Stimulated activated CD4-positive, alpha-beta T cell treated with anti-CD3 and anti-CD28 coated beads, Interleukin-1b, Interleukin-23, amount 100 ng/mL, for 24 hours (primary cell): ENCODE data around the gene IFNA7.
A peak's percentile ranks its signal among the peaks of the same experiment; 100 is the strongest.
"Not testable (repeated sequence)": the region's sequence is repeated elsewhere in the genome, so short reads cannot be mapped to it uniquely, and the experiment has no call there.

Experiments used
- DNase-seq, 4 experiments: peaks; one replicate each; pipeline ENCODE4 v3.0.0-alpha.2; 2020; ENCODE audit warnings: low read depth in 4 of 4, low spot score in 1 of 4

IFNA7 gene

GRCh38 chr9:21202105-21202504 lies at the start of gene IFNA7:
Gene IFNA7 (minus strand): TSS chr9:21202205. CDS start chr9:21202165, 40 bp downstream.
- not testable (repeated sequence) for DNase-seq

- no peak for DNase-seq
These were observed 49.6 kb upstream of the IFNA7 start for GRCh38 chr9:21251638-21252037.

GRCh38 chr9:21251190-21251589 lies 49.2 kb upstream of the IFNA7 start:
- no peak for DNase-seq

GRCh38 chr9:21244836-21245235 lies 42.8 kb upstream of the IFNA7 start:
- no peak for DNase-seq

GRCh38 chr9:21239911-21240310 lies 37.9 kb upstream of the IFNA7 start, which contains the start of gene IFNA14:
Gene IFNA14 (minus strand): TSS chr9:21240005. CDS start chr9:21239935, 70 bp downstream.
- no peak for DNase-seq

- DNase-seq = not testable (repeated sequence)
These were observed 34.3 kb upstream of the IFNA7 start for GRCh38 chr9:21236360-21236714.

GRCh38 chr9:21235468-21236359 lies 33.7 kb upstream of the IFNA7 start:
- DNase-seq = not testable (repeated sequence)

- DNase-seq = no peak
These were observed 32.2 kb upstream of the IFNA7 start for GRCh38 chr9:21234153-21234687.

- DNase-seq = no peak
These were observed 31.3 kb upstream of the IFNA7 start for GRCh38 chr9:21233258-21233657.

GRCh38 chr9:21228122-21228521 lies 26.1 kb upstream of the IFNA7 start, which contains the start of gene IFNA17:
Gene IFNA17 (minus strand): TSS chr9:21228222. CDS start chr9:21228173, 49 bp downstream.
- no peak for DNase-seq

- not testable (repeated sequence) for DNase-seq
These were observed 15.2 kb upstream of the IFNA7 start, which contains the start of gene IFNA16 for GRCh38 chr9:21217211-21217610. Gene IFNA16 (minus strand): TSS chr9:21217311. CDS start chr9:21217305, 6 bp downstream.

GRCh38 chr9:21213411-21214326 lies 11.7 kb upstream of the IFNA7 start:
- not testable (repeated sequence) for DNase-seq

- DNase-seq = not testable (repeated sequence)
These were observed 10.2 kb upstream of the IFNA7 start for GRCh38 chr9:21212160-21212559.

GRCh38 chr9:21210782-21211181 lies 8.8 kb upstream of the IFNA7 start:
- not testable (repeated sequence) for DNase-seq

- no peak for DNase-seq
These were observed 8.3 kb upstream of the IFNA7 start for GRCh38 chr9:21210311-21210710.

GRCh38 chr9:21207043-21207442 lies 5.0 kb upstream of the IFNA7 start, which contains the start of gene IFNA10:
Gene IFNA10 (minus strand): TSS chr9:21207143. CDS start chr9:21207097, 46 bp downstream.
- DNase-seq = not testable (repeated sequence)

GRCh38 chr9:21205204-21205603 lies 3.2 kb upstream of the IFNA7 start:
- no peak for DNase-seq

GRCh38 chr9:21194867-21195776 lies 6.9 kb downstream of the IFNA7 start:
- DNase-seq = peak in 2 of 4 experiments; percentile 7 to 13

- not testable (repeated sequence) for DNase-seq
These were observed 14.5 kb downstream of the IFNA7 start, which contains the start of gene IFNA4 for GRCh38 chr9:21187487-21187886. Gene IFNA4 (minus strand): TSS chr9:21187587. CDS start chr9:21187531, 56 bp downstream.
